Lung (tissue), 12 donors: ENCODE results near the gene TTC32. TPM values are rescaled to one million over a fixed set of nuclear protein-coding genes. Genes with fewer than 3 reads are reported as not detected.

ENCODE experiments used
- ATAC-seq: fragments of 200-7000 bp; cut with Tn5 transposase; one replicate; pipeline ENCODE4 v1.9.1; 2020; ENCODE audit warnings: moderate number of reproducible peaks; ENCODE audit not compliant: insufficient read depth, low FRiP score
- DNase-seq, 3 donors: peaks; one replicate each; pipeline ENCODE4 v3.0.0-alpha.2; 2013 to 2017
- H3K27ac ChIP-seq, 2 donors: one replicate each; pipeline ENCODE4 v1.5.1; 2013; ENCODE audit warnings: mild to moderate bottlenecking in 2 of 2, moderate library complexity in 2 of 2, control low read depth in 1 of 2, inconsistent platforms in 1 of 2, low read depth in 1 of 2, low read length in 1 of 2
- H3K27me3 ChIP-seq, 3 donors: one replicate each; pipeline ENCODE4 v1.5.1; 2013; ENCODE audit warnings: low read length in 2 of 3; ENCODE audit not compliant: control insufficient read depth in 3 of 3, insufficient read depth in 3 of 3
- H3K36me3 ChIP-seq, 4 donors: one replicate each; pipeline ENCODE4 v1.5.1; 2013; ENCODE audit warnings: low read length in 4 of 4, mild to moderate bottlenecking in 1 of 4, moderate library complexity in 1 of 4; ENCODE audit not compliant: control insufficient read depth in 4 of 4, insufficient read depth in 4 of 4
- H3K4me1 ChIP-seq, 5 donors: one replicate each; pipeline ENCODE4 v1.5.1; 2013; ENCODE audit warnings: low read length in 5 of 5, mild to moderate bottlenecking in 2 of 5, moderate library complexity in 1 of 5; ENCODE audit not compliant: control insufficient read depth in 5 of 5, insufficient read depth in 5 of 5
- H3K4me3 ChIP-seq: one replicate; pipeline ENCODE4 v1.5.1; 2013; ENCODE audit warnings: mild to moderate bottlenecking, control low read depth, moderate library complexity
- H3K9ac ChIP-seq, 2 donors: one replicate each; pipeline ENCODE4 v1.5.1; 2013; ENCODE audit warnings: low read length in 2 of 2, control low read depth in 1 of 2; ENCODE audit not compliant: insufficient read depth in 1 of 2
- H3K9me3 ChIP-seq, 4 donors: one replicate each; pipeline ENCODE4 v1.5.1; 2013; ENCODE audit warnings: low read length in 3 of 4, mild to moderate bottlenecking in 1 of 4, moderate library complexity in 1 of 4; ENCODE audit not compliant: control insufficient read depth in 4 of 4, insufficient read depth in 3 of 4
- CTCF ChIP-seq: IDR thresholded peaks from 2 replicates; pipeline ENCODE4 v1.5.1; 2012; ENCODE audit warnings: mild to moderate bottlenecking; ENCODE audit errors: control extremely low read depth, extremely low read depth
- WGBS, 2 donors: extraction: QIAGEN DNeasy Blood & Tissue Kit; methylation state at CpG; one replicate each; pipeline ENCODE4 v1.1.7; 2013; 5-methylcytosine and 5-hydroxymethylcytosine counted together
- polyA plus RNA-seq, 2 donors: library from polyadenylated mRNA; stranded (reverse); fragments of 200-250 nt; gene quantifications; one replicate each; pipeline ENCODE4 v1.2.1, GENCODE V29; 2013
- total RNA-seq, 2 donors: library from RNA; depleted of rRNA in 1 of 2; stranded (reverse); fragments of >200 nt in 1 of 2; gene quantifications; one replicate each; pipeline ENCODE4 v1.2.1, GENCODE V29; 2014 to 2021
- donor health status: control.
- donor health status: control.
- donor health status: Bipolar disorder and iron deficiency.
- donor health status: healthy.
- donor health status: DM: yes; HTN: yes; CAD: no.

Gene TTC32
- total and polyA plus RNA-seq, 4 donors, result 11.5 to 47.3 (median 16.2) TPM

- peaks cover 5 to 38% (median 28%) of the 10 kb centered on the region in 5 donors for H3K4me1 ChIP-seq
- WGBS, 2 donors, result 78 to 80% methylated on average over 5 of the region's 5 CpGs
These were observed 4.0 kb downstream of the TTC32 start for GRCh38 chr2:19897623-19898245.

GRCh38 chr2:19895535-19895934 is 6.2 kb downstream of the TTC32 start:
- TF ChIP-seq CTCF, result no peak

More at GRCh38 chr2:19897623-19898245, 4.0 kb downstream of the TTC32 start:
- DNase-seq (peak in 1 of 3 donors; percentile 5), ATAC-seq (no peak)
- Histone ChIP-seq H3K27ac (no peak overlapping the region), H3K27me3 (no peaks in the 10 kb centered on the region), H3K9ac (peak overlapping the region in 1 of 2 donors; percentile 58), H3K36me3 (peaks cover 0 to 12% (median under 1%) of the 10 kb centered on the region in 4 donors), H3K4me3 (no peak overlapping the region), H3K9me3 (no peaks in the 10 kb centered on the region)
- no peak for TF ChIP-seq CTCF

GRCh38 chr2:19894134-19894792 is 7.5 kb downstream of the TTC32 start:
- 94 to 96% methylated on average over 4 of the region's 4 CpGs for WGBS, 2 donors
- H3K27ac ChIP-seq, result no peak overlapping the region
- DNase-seq (no peak), ATAC-seq (no peak)
- peaks cover 3 to 24% (median 16%) of the 10 kb centered on the region in 5 donors for H3K4me1 ChIP-seq
- no peaks in the 10 kb centered on the region for H3K9me3 ChIP-seq
- no peak overlapping the region for H3K9ac ChIP-seq
- peaks cover 0 to 1% (median 0%) of the 10 kb centered on the region in 4 donors for H3K36me3 ChIP-seq
- TF ChIP-seq CTCF, result no peak
- H3K27me3 ChIP-seq, result no peaks in the 10 kb centered on the region
- H3K4me3 ChIP-seq, result no peak overlapping the region

More at GRCh38 chr2:19895535-19895934, 6.2 kb downstream of the TTC32 start:
- 77 to 84% methylated on average over 3 of the region's 3 CpGs for WGBS, 2 donors
- Histone ChIP-seq H3K27me3 (no peaks in the 10 kb centered on the region), H3K4me1 (peaks cover 5 to 31% (median 25%) of the 10 kb centered on the region in 5 donors), H3K9me3 (no peaks in the 10 kb centered on the region), H3K9ac (no peak overlapping the region), H3K27ac (no peak overlapping the region), H3K4me3 (no peak overlapping the region), H3K36me3 (peaks cover 0 to 1% (median 0%) of the 10 kb centered on the region in 4 donors)
- ATAC-seq (no peak), DNase-seq (no peak)
